ENCODE results near the gene TMEM186.

GRCh38 chr16:8776129-8776584 lies 21.3 kb downstream of the TMEM186 start:
- TF ChIP-seq POLR2A (IDR thresholded peaks at IDR 0.05) (no peak), CTCF (IDR thresholded peaks at IDR 0.05) (no peak), POLR2AphosphoS5 (IDR thresholded peaks at IDR 0.05) (no peak)

Data from gastroesophageal sphincter (tissue), 3 donors.